GM23248 (cell line): ENCODE data around the gene NT5M.

Source experiments
- EZH2 ChIP-seq: fragments of 200-600 bp; sonication (generic); IDR thresholded peaks from 2 replicates; pipeline ENCODE4 v1.6.1; 2018; ENCODE audit warnings: antibody characterized with exemption, mild to moderate bottlenecking; ENCODE audit not compliant: insufficient read depth, poor library complexity, severe bottlenecking
- EZH2phosphoT487 ChIP-seq: fragments of 200-600 bp; sonication (generic); IDR thresholded peaks from 2 replicates; pipeline ENCODE4 v1.6.1; 2018; ENCODE audit warnings: antibody characterized with exemption, moderate library complexity, mild to moderate bottlenecking, low read depth; ENCODE audit not compliant: insufficient read depth

GRCh38 chr17:17325228-17325627 lies 22.1 kb downstream of the NT5M start:
- TF ChIP-seq EZH2 = no peak
- no peak for TF ChIP-seq EZH2phosphoT487
